HG03575 (cell line): Measurements from ENCODE around the gene KANK2.

ENCODE experiments used
- ATAC-seq: cut with Tn5 transposase; IDR thresholded peaks from one replicate; pipeline ENCODE4 v1.9.1; 2021; ENCODE audit not compliant: unreplicated experiment, insufficient number of reproducible peaks, low FRiP score; ENCODE audit errors: extremely low read depth

The KANK2 gene

DNA sequence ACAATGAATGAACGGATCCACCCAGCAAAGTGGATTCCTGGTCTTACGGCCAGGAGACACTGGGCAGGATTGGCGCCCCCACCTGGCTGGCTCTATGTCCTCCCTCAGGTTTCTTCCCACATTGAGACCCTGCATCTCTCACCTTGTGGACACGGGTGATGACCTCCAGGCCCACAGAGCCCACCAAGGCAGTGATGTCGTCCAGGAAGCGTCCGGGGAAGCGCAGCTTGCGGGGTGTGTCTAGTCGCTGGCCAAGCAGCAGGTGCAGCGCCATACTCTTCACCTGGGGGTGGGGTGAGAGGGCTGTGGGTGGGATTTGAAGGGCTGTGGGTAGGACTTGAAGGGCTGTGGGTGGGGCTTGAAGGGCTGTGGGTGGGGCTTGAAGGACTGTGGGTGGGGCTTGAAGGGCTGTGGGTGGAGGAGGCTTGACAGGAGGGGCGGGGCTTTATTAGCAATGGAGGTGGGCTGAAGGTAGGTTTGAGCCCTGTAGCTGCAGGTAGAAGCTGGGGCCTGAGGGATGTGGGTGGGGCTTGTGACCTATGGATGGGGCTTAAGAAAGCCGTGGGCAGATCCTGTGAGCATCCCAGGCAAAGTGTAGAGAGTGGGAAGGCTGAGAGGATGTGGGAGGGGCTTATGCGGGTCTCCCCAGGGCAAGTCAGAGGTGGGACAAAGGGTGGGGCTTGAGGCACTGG lies 30.0 kb upstream of the KANK2 start:
- ATAC-seq = no peak

DNA sequence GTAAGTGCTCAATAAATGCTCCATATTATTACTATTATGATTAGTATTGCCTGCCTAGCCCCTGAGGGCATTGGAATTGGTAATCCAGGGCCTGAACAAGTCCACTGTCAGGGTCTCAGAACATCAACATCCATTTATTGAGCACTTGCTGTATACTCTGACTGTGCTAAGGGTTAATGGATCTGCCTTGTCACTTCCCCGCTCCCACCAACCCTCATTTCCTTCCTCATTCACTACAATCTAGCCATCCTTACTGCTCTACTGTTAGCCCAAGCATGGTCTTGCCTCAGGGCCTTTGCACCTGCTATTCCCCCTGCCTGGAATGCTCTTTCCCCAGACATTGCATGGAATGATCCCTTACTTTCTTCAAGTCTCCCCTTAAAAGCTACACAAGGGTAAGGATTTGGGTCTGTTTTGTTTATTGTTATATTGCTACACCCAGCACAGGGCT lies 29.4 kb upstream of the KANK2 start:
- no peak for ATAC-seq

DNA sequence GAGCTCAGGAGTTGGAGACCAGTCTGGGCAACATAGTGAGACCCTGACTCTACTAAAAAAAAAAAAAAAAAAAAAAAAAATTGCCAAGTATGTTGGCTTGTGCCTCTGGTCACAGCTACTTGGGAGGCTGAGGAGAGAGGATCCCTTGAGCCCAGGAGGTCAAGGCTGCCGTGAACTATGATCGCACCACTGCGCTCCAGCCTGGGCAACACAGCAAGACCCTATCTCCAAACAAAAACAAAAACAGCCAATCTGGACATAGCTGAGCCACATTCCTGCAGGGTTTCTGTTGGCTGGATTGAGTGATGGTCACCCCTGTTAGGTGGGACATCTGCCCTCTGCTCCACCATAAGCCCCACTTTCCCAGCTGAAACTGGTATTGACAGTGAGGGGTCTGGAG lies 28.5 kb upstream of the KANK2 start:
- no peak for ATAC-seq

DNA sequence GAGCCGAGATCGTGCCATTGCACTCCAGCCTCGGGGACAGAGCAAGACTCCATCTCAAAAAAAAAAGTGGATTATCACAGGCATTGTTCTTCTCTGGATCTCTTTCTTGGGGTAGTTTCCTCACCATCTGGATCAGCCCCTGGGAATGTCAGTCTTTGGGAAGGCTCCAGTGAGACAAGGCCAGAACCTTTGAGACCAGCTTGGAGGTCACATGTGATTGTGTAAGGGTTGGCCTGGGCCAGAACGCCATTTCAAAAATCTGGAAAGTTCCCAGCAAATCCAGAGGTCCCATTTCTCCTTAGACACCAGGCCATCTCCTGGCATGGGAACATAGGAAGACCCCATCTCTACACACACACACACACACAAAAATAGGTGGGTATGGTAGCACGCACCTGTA lies 27.8 kb upstream of the KANK2 start:
- ATAC-seq = no peak

DNA sequence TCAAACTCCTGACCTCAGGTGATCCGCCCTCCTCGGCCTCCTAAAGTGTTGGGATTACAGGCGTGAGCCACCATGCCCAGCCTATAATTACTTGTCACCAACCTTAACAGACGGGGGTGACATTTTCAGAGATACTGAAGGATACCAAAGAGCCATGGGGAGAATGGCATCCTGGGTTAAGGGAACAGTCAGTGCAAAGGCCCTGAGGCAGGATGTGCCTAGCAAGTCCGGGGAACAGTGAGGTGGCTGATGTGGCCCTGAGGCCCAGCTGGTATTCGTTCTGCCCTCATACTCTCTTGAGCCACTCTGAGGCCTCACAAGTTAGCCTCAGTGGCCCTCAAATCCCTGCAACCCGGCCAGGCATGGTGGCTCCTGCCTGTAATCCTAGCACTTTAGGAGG lies 27.1 kb upstream of the KANK2 start:
- ATAC-seq = no peak

DNA sequence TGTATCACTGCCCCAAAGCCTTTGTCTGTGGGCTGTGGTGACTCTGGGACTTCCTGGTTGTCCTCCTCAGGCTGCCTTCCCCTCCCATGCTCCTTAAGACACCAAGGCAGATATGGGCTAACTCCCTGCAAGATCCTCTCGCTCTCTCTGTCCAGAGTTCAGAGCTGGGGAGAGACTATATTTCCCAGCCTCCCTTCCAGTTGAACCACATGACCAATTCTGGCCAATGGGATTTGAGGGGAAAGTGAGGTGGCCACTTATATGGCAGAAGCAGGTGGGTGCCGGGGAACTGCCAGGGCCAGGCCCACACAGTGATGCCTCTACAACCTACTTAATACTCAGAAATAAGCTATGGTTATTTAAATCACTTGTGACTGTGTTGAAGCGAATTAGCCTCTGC lies 25.9 kb upstream of the KANK2 start:
- ATAC-seq = no peak

DNA sequence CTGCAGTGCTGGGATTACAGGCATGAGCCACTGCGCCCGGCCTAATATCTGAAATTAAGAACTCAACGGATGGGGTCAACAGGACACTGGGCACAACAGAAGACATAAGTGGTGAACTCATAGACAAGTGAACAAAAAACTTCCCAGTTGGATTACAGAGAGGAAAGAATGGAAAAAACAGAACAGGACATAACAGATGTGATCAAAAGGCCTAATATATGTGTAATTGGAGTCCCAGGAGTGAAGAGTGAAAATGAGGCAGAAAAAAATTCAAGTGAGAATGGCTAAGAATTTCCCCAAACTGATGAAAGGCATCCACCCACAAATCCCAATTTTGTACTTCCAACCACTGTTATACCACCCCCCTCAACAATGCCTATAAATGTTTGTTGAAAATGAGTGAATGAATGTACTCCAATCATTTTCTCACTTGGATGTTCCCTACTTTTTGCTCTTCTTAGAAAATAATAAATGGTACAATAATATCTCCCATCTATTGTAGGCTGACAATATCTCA lies 23.8 kb upstream of the KANK2 start:
- ATAC-seq = no peak

DNA sequence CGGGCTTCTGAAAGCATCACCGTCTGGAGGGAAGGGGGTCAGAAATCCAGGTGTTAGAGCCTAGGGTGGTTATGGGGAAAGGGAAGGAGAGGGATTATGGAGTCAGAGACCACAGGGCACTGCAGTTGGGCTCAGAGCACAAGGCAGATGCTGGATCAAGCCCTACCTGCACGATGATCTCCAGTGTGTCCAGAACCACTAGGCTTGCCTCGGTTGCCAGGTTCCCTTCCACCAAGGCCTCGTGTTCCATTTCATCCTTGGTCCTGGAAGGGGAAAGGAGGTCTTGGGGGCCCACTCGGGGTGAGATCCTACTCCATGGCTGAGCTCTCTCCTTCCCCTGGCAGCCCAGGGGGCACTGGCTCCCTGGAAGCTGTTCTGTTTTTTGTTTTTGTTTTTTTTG lies 17.0 kb upstream of the KANK2 start:
- ATAC-seq = no peak

DNA sequence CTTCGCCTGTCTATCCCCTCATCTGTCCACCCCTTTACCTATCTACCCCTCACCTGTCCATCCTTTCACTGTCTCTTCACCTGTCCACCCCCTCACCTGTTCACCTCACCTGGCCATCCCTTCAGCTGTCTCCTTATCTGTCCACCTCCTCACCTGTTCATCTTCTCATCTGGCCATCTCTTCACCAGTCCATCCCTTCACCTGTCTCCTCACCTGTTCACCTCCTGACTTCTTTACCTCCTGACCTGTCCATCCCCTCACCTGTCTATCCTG lies 13.2 kb upstream of the KANK2 start:
- no peak for ATAC-seq

DNA sequence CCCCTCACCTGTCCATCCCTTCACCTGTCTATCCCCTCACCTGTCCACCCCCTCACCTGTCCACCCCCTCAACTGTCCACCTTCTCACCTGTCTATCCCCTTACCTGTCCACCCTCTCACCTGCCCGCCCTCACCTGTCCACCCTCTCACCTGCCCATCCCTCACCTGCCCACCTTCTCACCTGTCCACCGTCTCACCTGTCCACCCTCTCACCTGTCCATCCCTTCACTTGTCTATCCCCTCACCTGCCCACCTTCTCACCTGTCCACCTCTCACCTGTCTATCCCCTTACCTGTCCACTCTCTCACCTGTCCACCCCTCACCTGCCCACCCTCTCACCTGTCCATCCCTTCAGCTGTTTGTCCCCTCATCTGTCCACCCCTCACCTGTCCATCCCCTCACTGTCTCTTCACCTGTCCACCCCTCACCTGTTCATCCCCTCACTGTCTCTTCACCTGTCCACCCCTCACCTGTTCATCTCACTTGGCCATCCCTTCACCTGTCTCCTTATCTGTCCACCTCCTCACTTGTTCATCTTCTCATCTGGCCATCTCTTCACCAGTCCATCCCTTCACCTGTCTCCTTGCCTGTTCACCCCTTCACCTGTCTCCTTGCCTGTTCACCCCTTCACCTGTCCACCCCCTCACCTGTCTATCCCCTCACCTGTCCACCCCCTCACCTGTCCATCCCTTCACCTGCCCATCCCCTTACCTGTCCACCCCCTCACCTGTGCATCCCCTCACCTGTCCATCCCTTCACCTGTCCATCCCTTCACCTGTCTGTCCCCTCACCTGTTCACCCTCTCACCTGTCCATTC lies 12.7 kb upstream of the KANK2 start:
- no peak for ATAC-seq

DNA sequence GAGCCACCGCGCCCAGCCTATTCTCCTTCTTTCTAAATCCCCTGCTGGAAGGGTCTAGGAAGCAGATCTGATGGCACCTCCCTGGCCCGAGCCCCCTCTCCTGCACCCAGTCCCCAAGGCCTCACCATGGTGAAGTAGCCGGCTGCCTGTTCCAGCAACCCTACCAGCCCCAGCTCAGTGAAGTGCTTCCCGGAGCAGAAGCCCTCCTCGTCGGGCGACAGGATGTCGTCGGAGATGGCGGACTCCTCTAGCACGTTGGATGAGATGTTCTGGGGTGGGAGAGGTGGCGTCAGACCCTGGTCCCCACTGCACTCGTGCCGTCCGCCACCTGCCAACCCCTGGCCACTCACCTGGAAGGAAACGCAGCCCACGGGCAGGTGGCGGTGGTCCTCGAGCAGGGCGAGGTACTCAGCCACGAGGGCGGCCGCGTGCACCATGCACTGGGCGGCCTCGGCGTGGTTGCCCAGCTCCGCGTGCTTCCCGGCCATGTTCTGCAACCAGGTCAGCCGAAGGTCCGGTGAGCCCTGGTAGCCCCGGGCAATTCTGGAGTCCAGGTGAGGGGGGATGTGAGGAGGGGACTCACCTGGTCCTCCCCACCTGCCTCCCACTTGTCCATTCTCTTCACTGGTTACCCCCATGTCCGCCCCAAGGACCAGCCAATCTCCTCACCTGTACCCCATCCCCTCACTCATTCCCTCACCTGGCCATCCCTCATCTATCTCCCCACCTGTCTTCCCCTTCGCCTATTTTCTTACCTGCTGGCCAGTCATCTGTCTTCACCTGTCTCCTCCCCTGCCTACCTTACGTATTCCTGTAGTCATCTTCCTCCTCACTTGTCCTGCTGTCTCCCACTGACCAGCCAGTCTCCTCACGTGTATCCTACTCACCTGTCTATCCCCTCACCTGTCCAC lies 11.5 kb upstream of the KANK2 start:
- ATAC-seq = no peak

DNA sequence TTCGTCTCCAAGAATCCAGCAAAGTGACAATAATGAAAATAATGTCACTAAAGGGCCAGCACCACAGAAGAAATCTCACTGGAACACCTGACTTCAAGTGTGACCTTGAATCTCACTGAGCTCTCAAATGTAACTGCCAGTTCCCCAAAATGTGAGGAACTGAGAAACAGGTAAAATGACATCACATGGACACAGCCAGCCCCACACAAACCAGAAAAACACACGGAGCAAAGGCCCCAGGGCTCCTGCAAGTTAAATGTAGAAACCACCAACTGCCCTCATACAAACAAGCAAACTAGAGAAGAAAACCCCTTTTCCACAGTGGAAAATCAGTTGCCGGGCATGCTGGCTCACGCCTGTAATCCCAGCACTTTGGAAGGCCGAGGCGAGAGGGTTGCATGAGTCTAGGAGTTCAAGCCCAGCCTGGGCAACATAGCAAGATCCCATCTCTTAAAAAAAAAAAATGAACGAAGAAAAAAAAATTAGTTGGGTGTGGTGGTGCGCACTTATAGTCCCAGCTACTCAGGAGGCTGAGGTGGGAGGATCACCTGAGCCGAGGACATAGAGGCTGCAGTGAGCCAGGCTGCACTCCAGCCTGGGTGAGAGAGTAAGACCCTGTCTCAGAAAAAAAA lies 8.7 kb upstream of the KANK2 start:
- ATAC-seq = no peak

DNA sequence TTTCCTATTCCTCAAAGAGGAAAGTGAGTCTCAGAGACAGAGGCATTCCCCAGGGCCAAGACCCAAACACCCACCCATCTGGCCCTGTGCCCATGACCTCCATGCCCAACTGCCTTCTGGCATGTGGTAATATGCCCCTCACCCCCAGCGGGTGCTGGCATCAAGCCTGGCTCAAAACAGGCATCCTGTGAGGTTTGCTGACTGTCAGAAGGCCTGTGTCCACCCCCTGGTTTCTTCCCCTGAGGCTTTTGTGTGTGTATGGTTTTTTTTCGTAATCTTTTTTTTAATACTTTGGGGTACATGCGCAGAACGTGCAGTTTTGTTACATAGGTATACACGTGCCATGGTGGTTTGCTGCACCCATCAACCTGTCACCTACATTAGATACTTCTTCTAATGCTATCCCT lies 7.6 kb upstream of the KANK2 start:
- ATAC-seq = no peak

DNA sequence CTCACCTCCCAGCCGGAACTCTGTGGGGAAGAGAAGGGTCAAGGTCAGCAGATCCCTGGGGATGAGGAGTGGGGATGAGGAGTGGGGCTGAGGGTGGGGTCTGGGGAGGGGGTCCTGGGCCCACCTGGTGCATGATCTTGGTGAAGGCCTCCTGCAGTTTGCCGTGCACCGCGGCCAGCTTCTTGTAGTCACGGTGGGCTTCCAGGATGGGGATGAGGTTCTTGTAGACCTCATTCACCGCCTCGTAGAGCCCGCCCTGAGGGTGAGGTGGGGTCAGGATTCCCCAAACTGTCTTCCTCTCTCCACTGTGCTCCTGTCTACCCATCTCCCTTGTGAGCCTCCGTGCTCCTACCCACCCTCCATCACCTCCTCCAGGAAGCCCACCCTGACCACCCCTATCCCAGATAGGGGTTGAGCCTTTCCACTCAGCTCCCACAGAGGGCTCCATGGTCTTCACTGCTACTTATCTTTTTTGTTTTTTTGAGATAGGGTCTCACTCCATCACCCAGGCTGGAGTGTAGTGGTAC lies 6.8 kb upstream of the KANK2 start:
- no peak for ATAC-seq

DNA sequence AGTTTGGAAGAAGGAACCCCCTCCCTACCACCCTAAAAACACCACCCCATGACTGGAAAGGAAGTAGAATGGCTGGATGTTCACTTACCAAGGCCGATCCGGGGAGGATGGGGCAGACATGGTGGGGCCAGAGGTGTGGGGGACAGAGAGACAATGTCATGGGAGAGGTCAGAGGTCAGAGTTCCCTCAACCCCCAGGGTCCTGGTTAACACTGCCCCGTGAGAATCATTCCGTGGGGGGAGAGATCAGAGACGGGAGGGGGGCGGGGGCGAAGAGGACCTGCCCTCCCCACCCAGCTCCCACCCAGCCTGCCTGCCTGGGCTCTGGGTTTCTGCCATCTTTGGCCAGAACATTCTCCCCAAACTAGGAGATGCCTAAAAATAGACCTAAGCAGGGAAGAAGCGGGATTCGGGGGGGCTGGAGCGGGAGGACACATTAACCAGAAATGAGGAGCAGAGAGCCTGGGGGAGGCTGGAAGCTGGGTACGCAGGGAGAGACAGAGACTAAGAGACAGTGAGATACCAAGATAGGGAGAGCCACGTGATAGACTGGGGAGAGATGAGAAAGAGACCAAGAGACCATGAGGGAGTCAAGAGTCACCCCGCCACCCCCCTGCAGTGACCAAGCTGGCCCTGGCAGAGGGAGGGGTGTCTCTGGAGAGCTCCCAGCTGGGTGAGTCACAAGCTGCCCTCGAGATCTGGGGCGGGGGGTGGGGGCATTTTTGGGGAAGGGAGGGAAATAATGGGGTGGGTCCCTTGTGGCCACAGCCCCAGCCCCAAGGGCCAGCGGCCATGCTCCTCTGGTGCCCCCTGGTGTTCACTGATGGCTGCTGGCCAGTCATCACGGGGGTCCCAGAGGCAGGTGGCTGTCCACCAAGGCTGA lies 6.1 kb upstream of the KANK2 start:
- ATAC-seq = no peak

DNA sequence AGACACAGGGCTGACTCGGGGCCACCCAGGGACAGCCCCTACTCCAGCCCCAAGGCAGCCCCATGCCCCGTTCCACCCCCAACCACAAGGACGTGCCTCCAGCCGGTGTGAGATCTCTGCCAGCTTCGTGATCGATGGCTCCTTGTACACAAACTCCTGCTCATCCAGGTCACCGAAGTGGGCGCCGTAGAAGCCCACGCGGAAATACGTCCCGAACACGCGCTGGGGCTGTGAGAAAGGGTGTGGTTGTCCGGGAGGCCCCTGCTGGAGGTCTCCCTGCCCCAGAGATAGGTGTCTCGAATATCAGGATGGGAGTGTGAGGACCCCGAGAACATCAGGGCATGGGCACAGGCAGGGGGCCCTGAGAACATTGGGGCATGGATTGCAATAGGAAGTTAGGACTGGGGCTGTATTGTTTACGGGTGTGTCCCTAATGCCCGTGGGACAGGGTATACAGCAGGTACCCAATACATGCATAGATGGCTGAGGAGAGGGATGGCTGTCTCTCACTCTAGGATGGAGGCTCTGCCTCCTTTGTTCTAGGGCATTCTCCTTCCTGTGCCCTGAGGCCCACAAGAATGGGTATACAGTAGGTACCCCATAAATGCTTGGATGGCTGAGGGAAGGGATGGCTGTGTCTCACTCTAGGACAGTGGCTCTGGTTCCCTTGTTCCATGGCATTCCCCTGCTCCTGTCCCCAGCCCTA lies 5.3 kb upstream of the KANK2 start:
- no peak for ATAC-seq

DNA sequence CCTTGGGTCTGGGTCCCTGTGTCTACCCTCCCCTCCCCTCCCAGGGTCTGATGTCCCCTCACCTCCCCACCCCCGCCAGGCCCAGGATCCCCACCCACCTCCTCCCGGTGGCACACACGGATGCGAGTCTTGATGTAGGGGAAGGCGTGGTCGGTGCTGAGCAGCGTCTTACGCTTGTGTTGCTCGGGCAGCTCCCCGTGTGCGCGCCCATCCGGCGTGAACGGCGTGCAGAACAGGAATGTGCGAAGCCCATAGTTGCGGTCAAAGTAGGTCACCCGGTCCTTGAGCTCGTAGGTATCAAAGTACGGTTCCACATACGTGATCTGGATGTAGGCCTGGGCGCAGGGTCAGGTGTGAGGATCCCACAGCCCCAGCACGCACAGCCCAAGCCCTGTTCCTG lies 4.4 kb upstream of the KANK2 start:
- ATAC-seq = no peak

DNA sequence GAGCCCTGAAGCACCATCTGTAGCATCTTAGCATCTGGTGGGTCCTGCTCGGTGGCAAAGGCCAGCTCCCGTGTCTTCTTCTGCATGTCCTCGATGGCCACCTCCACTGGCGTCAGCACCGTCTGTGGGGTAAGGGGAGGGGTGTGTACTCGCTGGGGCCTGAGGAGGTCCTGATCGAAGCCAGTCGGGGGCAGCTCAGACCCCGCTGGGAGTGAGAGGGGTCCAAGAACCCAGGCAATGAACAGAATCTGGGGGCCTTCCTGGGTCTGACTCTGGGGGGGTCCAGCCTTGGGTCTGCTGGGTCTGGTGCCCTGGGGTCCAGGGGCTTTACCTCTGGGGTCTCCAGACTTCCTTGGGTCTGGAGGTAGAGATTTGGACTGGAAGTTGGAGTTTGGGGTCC lies 3.6 kb upstream of the KANK2 start:
- ATAC-seq = no peak
